Measurements from ENCODE around the gene GPATCH2L.

Gene GPATCH2L

DNA sequence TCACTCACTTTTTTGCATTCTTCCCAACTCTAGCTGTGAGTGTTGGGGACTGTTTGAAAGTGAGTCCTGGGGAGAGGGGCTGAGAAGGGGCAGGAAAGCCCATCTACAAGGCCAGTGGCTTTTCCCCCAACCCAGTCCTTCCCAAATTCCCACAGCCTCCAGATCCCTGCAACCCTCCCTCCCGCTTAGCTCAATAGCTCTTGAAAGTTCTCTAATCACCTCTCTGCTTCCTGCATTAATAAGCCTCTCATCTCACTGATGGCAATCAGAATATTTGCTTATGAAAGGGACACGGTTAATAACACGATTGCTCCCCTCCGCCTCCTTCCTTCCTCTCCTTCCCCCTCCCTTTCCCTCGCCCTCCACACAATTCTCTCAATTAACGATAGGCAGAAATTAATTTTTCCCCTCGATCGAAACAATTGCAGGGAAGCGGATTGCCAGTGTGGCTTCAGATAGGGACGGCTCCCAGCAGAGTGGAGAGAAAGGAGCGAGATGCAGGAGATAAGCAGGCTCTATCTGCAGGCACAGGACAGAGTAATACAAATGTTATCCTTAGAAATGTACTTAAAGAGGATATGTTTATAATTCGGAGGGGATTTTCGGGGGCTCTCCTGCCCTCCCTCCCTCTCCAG lies 15.1 kb upstream of the GPATCH2L start:
- DNase-seq (ENCODE audit: low read depth) = no peak

DNA sequence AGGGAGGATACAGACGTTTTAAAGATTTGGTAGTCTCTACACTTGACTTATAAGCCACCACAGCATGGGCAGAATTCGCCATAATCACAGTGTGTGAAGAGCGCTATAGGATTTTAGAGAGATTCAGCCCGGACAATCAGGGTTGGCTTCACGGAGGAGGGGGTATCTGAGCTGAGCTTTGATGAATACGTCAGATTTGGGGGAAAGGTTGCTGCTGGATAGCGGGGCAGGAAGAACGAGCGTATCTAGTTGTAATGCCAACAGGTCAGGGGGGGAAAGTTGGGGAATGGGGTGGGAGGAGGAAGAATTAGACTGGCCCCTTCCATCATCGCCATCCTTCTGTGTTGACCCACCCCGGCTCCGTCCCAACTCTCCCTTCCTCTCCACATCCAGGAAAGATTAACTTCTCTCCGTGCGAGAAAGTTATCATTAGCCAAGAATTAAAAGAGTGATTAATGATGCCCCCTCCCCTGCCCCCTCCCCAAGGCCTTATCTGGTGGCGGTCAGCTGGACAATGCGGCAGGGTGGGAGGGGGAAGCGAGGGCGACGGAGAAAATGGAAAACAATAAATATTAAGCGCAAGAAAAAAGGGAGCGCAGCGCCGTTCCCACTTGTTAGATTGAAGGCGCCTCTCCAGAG lies 13.5 kb upstream of the GPATCH2L start:
- DNase-seq (ENCODE audit: low read depth) = no peak

DNA sequence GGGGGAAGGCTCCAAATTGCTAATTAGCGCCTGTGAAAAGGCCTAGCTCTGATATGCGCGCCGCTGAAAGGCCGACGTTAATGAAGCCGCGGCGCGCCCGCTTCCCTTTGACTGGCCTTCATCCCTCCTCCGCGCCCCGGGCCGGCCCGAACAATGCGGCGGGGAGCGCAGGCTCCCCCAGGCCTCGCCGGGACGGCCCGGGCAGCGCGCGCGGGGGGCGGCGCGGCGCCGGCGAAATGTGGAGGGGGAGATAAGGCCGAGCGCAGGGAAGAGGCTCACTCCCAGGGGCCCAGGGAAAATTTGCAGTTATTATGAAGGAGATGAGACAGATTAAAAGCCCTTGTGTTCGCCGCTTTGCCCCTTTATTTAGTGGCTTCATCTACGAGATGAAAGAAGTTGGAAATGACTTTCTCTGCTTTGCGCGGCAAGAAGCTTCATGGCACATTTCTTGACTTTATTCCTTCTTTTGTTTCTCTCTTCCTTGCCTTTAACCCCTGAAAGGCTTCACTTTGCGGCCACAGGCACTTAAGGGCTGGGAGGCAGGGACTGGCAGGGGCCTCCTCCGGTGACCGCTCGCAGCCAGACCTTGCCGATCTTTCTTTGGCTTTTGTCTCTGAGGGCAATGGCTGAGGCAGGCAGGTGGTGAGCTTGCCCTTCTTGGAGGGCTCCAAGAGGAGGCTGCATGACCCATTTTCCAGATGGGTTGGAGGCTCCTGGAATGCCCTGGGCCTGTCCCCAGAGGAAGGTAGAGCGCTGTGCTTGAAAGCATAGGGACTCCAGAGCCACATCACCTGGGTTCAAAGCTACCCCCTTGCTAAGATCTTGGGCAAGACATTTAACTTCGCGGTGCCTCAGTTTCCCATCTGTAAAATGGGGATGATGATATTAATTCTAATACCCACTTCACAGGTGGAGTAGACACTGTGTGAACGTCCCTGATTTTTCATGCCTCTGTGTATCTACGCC lies 12.7 kb upstream of the GPATCH2L start:
- DNase-seq (ENCODE audit: low read depth) = no peak

DNA sequence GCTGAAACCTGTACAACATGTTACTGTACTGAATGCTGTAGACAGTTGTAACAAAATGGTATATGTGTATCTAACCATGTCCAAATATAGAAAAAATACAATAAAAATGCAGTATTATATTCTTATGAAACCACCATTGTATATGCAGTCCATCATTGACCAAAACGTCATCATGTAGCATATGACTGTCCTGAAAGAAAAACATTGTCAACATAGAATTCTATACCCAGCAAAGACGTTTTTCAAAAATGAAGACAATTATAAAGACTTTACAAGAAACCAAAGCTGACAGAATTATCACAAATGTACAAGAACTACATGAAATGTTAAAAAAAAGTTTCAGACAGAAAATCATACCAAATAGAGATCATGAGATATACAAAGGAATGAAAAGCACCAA lies 8.1 kb upstream of the GPATCH2L start:
- no peak for DNase-seq (ENCODE audit: low read depth)

DNA sequence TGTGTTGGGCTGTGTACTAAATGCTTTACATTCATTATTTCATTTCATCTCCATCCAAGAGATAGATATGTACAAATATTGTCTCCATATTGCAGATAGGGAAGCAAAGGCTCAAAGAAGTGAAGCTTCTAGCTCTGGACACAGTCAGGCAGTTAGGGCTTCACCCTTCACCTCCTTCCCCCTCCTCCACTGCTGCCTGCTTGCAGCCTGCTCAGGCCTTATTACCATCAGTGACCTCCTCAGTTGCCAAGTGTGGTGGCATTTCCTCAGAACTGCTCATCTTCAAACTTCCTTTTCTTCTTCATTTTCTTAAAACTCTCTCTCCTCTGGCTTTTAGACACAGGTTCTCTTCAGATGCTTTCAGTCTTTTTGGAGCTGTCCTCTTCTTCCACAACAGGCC lies 4.7 kb upstream of the GPATCH2L start:
- no peak for DNase-seq (ENCODE audit: low read depth)

DNA sequence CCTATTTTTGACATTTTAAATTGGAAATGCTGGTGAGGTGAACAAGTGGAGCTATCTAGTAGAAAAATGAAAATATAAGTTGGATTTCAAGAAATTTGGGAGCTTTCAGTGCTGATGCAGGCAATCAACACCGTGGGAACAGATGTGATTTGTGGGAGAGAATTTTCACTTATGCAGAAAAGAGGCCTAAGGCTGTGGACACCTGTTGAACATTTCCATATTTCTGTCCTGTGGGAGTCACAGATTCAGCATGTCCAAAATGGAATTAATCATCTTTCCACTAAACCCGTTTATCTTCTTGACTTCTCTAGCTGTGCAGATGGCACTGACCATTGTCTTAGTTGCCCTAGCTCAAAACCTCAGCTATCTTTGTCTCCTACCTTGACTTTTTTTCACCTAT lies 2.5 kb upstream of the GPATCH2L start:
- no peak for DNase-seq (ENCODE audit: low read depth)

DNA sequence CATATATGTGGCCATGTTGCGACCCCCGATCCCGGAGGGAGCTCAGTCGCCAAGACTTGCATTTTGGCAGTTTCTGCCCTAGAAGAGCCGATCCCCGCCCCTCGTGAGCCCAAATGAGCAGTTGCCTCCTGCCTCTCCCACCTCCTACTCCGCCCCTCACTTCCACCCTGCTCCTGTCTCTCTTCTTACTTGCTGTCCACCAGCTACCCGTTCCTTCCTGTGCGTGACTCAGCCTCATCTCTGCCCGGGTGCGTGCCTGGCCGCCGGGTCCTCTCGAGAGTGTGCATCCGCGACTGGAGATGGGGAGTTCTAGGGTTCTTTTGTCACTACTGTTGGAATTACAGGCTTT lies 585 bp downstream of the GPATCH2L start:
- peak; percentile 67 for DNase-seq (ENCODE audit: low read depth)

DNA sequence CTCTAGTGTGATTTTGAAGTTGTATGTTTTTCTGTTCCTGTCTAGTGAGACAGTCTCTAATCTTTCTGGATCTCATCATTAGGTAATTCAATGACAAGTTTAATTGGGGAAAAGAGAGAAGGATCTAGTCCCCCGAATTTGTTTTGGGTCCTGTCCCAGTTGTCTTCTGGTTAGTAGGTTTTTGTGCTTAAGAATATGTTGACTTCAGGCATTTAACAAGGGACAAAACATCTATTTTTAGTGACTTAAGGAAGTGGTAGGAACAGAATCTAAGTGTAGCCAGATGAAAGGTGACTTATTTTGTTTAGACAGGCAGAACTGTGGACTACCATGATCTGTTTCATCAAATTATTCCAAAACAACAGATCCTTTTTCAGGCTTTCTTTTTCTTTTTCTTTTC lies 2.2 kb downstream of the GPATCH2L start:
- no peak for DNase-seq (ENCODE audit: low read depth)

DNA sequence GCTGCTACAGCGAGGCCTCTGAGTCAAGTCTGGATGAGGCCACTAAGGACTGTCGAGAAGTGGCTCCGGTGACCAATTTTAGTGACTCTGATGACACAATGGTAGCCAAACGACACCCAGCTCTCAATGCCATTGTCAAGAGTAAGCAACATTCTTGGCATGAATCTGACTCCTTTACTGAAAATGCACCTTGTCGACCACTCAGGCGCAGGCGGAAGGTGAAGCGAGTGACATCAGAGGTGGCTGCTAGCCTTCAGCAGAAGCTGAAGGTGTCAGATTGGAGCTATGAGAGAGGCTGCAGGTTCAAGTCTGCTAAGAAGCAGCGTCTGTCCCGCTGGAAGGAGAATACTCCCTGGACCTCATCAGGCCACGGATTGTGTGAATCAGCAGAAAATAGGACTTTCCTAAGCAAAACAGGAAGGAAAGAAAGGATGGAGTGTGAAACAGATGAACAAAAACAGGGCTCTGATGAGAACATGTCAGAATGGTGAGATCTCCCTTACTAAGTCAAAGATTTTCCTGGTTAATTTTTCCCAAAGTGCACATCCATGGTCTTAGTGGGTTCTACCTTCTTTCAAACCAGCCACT lies 2.9 kb downstream of the GPATCH2L start:
- DNase-seq (ENCODE audit: low read depth) = no peak

DNA sequence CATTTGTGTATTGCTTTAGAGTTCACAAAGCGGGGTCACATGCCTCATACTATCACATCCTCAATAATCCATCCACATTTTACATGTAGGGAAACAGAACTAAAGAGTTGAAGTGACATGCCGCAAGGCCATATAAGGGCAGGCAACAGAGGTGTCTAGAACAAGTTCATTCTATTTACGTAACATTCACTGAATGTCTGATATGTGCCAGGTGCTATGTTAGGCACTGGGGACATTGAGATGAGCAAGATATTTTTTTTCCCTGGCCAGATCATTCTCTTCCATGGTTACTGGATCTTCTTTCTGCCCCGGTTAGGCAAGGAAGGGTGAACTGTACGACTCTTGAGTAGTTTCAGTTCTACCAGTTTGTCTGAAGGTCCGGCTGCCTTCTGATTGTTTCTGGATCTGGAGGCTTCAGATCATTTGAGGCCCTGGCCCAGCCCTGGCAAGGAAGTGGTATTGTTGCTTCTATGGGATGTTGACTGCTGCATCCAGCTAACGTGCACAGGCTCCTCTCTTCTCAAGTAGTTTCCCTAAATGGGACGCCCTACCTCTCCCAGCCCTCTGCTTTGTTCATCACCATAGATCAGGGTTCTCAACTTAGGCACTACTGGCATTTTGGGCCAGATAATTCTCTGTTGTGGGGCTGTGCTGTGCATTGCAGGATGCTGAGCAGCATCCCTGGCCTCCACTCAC lies 12.1 kb downstream of the GPATCH2L start:
- DNase-seq (ENCODE audit: low read depth) = no peak

DNA sequence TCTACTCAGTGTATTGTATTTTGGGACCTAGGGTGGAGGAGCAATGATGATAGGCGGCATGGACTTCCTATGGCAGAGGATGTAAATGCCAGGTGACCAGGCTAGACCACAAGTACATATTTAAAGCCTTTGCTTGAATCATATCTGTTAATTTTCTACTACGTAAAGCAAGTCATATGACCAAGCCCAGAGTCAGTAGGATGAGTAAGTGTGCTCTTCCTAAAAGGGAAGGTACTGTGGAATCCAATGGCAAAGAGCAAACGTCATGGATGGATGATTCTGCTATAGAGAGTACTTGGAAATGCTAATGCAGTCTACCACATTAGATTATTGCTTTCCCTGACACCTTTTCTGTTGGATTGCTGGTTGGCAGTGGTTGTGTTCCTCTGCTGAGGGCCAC lies 16.8 kb downstream of the GPATCH2L start:
- no peak for DNase-seq (ENCODE audit: low read depth)

DNA sequence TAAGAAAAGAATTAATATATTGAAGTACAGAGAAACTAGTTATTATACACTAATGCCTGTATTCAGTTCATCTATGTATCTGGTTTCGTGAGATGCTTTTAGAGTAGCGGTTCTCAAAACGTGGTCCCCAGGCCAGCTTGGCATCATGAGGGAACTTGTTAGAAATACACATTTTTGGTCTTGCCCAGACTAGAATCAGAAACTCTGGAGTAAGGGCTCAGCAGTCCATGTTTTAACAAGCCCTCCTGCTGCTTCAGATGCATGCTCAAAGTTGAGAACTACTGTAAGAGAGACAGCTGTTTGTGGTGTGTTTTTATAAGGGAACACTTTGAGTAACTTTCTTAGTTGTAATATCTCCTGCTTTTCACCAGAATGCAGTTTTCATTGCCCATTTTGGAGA lies 18.1 kb downstream of the GPATCH2L start:
- no peak for DNase-seq (ENCODE audit: low read depth)

DNA sequence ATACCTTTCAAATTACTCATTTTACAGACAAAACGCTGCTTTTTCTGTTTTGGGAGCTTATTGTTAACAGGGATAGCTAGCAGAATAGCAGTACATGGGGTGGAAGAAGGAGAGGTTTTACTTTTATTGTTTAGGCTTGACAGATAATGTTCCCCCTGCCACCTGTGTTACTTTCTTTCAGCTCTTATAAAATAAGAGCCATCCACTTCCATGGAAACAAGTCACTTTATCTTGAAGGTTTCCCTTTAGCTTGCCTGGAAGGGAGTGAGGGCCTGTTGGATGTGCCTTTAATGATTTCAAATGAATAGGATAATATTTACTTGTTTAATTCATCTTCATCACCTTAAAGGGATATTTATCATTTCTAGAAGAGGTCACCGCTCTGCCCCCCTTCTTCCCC lies 23.3 kb downstream of the GPATCH2L start:
- no peak for DNase-seq (ENCODE audit: low read depth)

DNA sequence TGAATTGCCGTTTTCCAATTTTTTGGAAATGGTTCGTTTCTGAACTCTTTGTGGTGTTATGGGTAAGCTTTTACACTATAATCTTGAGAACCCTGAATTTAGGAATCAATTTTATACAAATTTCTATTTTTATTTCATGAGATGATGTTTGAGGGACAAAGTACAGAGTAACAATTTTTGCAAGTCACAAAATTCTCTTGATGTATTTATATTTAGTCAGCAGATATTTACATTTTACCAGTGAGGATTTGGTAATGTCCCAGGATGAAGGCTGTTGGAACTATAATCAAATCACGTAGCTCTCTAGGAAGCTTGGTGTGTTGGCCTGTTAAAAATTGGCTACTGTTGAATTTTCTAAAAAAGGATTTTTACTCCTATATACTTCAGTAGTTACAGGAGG lies 24.2 kb downstream of the GPATCH2L start:
- DNase-seq (ENCODE audit: low read depth) = no peak

DNA sequence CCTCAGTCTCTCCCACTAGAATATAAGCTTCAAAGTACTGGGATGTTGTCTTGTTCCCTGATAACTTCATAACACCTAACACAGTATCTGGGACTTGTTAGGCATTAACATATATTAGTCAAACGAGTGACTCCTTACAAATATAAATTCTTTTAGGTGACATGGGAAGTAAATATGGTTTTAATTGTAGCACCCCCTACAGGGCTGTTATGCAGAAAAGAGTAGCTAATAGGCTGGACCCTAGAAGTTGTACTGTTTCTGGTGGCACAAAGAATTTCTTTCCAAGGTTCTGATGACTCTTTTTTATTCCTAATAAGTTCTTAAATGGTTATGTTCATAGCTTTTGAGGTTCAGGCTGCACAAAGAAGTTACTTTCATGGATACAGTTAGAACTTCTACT lies 29.8 kb downstream of the GPATCH2L start:
- no peak for DNase-seq (ENCODE audit: low read depth)

DNA sequence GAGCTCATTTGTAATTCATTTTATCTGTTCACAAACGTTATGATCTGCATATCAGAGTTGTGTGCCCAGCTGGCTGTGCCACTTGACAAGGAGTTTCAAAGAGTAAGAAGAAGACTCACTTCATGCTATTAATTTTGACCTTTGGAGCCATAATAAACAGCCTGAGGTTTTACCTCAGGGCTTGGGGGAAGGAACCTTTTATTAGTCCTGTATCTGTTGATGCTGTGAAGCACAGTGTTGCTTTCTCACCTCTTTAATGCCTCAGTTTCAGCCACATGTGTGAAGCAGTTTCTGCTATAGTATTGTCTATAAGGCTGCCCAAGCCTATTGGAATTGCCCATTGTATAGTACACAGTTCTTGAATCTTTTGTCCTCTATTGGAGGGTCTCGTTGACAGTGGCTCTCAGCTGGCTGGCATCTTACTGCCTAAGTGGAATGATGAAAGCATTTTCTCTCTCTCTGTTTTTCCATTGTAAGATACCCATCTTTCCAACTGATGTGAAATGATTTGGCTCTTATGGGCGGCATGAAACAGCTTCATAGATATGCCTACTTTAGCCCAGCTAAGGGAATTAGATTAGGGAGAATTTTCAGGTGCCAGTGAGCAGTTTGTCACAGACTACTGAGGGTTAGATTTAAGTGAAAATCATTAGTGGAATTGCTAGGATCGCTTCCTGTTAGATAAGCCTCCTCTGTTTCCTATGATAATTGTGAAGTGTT lies 34.7 kb downstream of the GPATCH2L start:
- no peak for DNase-seq (ENCODE audit: low read depth)

DNA sequence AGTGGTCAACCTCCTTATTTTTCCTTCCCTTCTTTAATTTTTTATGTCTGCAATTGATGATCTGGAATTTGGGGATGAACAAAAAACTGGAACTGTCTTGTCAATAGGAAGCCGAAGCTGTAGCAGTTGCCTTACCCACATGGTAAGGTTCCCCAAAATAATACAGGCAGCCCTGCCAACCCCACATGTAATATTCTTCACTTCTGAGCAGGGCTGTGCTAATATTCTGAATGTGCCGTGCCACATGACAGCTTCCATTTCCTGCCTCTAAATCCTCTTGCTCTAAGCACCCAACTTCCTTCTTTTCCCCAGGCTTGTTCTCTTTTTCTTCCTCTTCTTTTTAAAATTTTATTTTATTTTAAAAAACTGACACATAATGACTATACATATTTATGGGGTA lies 39.6 kb downstream of the GPATCH2L start:
- no peak for DNase-seq (ENCODE audit: low read depth)

DNA sequence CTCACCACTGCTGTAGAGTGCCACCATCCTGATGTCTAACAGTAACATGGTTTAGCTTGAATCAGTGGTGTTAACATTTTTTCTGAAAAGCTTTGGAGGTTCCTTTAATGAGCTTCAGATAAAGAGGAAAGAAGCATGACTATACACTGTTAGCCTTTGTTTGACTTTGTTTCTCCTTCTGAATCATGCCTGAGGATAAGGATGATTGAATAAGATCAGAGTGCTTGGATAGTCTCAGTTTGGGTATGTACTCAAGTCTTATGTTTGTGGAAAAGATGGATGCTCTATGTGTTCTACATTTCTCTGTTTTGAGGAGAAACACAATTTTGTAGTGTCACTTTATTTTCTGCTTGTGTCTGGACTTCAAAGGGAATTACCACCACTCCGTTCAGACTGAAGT lies 42.0 kb downstream of the GPATCH2L start:
- DNase-seq (ENCODE audit: low read depth) = no peak

DNA sequence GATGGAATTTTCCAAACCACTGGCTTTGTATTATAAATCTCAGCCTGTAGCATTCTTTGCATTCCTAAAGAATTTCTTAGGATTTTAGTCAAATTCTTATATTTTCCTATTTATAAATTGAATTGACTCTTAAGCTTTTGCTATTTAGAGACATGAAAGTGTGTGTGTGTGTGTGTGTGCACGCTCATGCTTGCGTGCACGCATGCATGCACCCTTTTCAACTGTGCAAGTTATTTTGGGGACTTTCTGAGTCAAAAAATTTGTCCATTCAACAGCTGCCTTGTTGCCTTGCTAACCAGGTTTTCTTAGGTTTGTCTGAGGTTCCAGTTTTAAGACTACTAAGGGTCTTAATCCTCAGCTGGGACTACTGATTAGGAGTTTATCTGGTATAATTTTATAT lies 42.6 kb downstream of the GPATCH2L start:
- DNase-seq (ENCODE audit: low read depth) = no peak

DNA sequence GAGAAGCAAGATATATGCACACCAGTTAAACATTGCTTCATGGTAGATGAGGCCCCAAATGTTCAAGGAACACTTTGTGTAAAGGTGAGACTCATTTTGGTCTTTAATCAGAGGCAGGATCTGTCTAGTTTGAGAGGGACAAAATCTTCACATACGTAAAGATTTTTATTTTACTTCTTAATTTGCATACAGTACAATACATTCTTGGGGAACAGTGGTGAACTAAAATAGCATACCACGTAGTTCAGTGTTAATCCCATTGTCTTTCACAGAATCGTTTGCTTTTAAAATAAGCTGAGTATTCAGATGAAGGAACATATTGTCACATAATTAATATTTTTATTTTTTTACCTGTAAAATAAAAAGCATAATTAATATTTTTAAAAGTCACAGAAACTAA lies 43.3 kb downstream of the GPATCH2L start:
- DNase-seq (ENCODE audit: low read depth) = no peak

DNA sequence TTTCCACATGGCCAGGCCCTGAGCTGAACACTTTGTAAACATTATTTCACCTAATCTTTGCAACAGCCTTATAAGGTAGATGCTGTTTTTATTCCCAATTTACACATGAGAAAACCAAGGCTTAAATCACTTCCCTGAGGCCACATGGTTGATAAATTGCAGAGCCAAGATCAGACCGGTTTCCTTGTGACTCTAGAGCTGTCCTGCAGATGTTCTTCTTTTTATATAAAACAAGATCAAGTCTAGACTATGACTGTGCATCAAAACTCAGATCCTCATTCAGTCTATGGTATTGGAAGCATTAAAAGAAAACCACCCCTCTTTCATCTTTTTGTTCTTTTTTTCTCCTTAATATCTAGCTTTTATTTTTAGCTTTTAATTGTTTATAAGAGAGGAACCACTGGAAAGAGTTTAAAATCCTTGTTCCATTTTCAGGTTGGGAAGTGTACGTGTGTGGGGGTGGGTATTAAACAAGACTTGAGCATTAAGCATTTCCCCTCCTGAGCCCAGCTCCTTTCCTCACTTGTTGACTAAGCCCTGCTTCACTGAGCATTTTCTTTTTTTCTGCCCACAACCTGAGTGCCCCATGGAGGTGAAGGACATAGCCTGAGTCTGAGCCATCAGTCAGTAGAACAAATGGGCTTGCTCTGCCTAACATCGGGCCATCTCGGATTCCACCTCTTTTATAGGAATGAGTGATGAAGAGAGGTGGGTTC lies 45.4 kb downstream of the GPATCH2L start:
- no peak for DNase-seq (ENCODE audit: low read depth)
